Measurements from ENCODE around the gene TAF5L.

- no peak for TF ChIP-seq CTCF (IDR thresholded peaks at IDR 0.05; ENCODE audit: control extremely low read depth in 1 of 3, insufficient read depth in 1 of 3, low read depth in 1 of 3, low read length in 3 of 3)
- TF ChIP-seq TCF12 (IDR thresholded peaks at IDR 0.05; ENCODE audit: low read depth, low read length): no peak
- TF ChIP-seq JUND (IDR thresholded peaks at IDR 0.05; ENCODE audit: low read length): no peak
- TF ChIP-seq GABPA (IDR thresholded peaks at IDR 0.05; ENCODE audit: borderline replicate concordance, insufficient read depth, low read length): no peak
- TF ChIP-seq JUN (IDR thresholded peaks at IDR 0.05; ENCODE audit: low read depth, low read length): no peak
- TF ChIP-seq HDAC6 (IDR thresholded peaks at IDR 0.05; ENCODE audit: low read depth, low read length): no peak
- no peak for TF ChIP-seq YY1 (IDR thresholded peaks at IDR 0.05; ENCODE audit: low read depth, low read length)
- no peak for TF ChIP-seq POLR2A (IDR thresholded peaks at IDR 0.05; ENCODE audit: control extremely low read depth in 1 of 2, low read depth in 2 of 2, low read length in 2 of 2)
- no peak for TF ChIP-seq EZH2 (IDR thresholded peaks at IDR 0.05; ENCODE audit: low read depth, low read length, severe bottlenecking)
- no peak for TF ChIP-seq TBP (IDR thresholded peaks at IDR 0.05; ENCODE audit: low read depth, low read length)
- no peak for TF ChIP-seq POLR2AphosphoS5 (IDR thresholded peaks at IDR 0.05; ENCODE audit: low read depth, low read length)
These were observed 35.8 kb downstream of the TAF5L start for GRCh38 chr1:229590119-229590518.
